CD4-positive, alpha-beta T cell (primary cell): ENCODE data around the gene ZNF586. TPM values are rescaled to one million over a fixed set of nuclear protein-coding genes. Genes with fewer than 3 reads are reported as not detected.

Experiments used
- ATAC-seq: fragments of 200-7000 bp; cut with Tn5 transposase; one replicate; pipeline ENCODE4 v1.10.0; 2022; ENCODE audit warnings: mild to moderate bottlenecking; ENCODE audit not compliant: poor library complexity
- CTCF ChIA-PET: fragments of 350-600 bp; sonication (Branson Sonifier 250); formaldehyde crosslinking; loops from one replicate; lab custom pipeline; 2021; ENCODE audit warnings: antibody characterized with exemption, inconsistent platforms; lab: Charles Lee
- POLR2A ChIA-PET: fragments of 350-600 bp; sonication (Branson Sonifier 250); formaldehyde crosslinking; loops from one replicate; lab custom pipeline; 2021; ENCODE audit warnings: antibody characterized with exemption, inconsistent platforms; lab: Charles Lee
- DNase-seq, 14 experiments: peaks; one replicate each; pipeline ENCODE4 v3.0.0-alpha.2; 2013 to 2020; ENCODE audit warnings: mixed read lengths in 2 of 14
- H3K27ac ChIP-seq, 2 donors: one replicate each; pipeline versions ENCODE4 v1.5.1 to v1.7.0; 2013; ENCODE audit warnings: low read length in 2 of 2, low read depth in 1 of 2, mild to moderate bottlenecking in 1 of 2
- H3K27me3 ChIP-seq, 2 experiments: 1 replicate in 1 of 2; 2 replicates in 1 of 2; pipeline versions ENCODE4 v1.6.1 to v1.7.0; 2013; ENCODE audit warnings: low read length in 2 of 2, control low read depth in 1 of 2, mild to moderate bottlenecking in 1 of 2, moderate library complexity in 1 of 2; ENCODE audit not compliant: insufficient read depth in 2 of 2, control insufficient read depth in 1 of 2
- H3K36me3 ChIP-seq: one replicate; pipeline ENCODE4 v1.6.1; 2013; ENCODE audit warnings: low read length, control low read depth; ENCODE audit not compliant: insufficient read depth
- H3K4me1 ChIP-seq: one replicate; pipeline ENCODE4 v1.6.1; 2013; ENCODE audit warnings: low read length, control low read depth; ENCODE audit not compliant: insufficient read depth
- H3K4me3 ChIP-seq: one replicate; pipeline ENCODE4 v1.5.1; 2013; ENCODE audit warnings: mild to moderate bottlenecking, low read length, moderate library complexity
- H3K9me3 ChIP-seq, 2 experiments: 1 replicate in 1 of 2; 2 replicates in 1 of 2; pipeline versions ENCODE4 v1.6.1 to v1.7.0; 2013; ENCODE audit warnings: low read length in 2 of 2, mild to moderate bottlenecking in 2 of 2, control low read depth in 1 of 2, moderate library complexity in 1 of 2; ENCODE audit not compliant: control insufficient read depth in 1 of 2, insufficient read depth in 1 of 2
- H3K27ac Mint-ChIP-seq: one replicate; pipeline ENCODE4 v1.8.0; 2020; ENCODE audit warnings: mixed read lengths
- H3K27me3 Mint-ChIP-seq: one replicate; pipeline ENCODE4 v1.8.0; 2021; ENCODE audit warnings: mixed read lengths
- H3K36me3 Mint-ChIP-seq: one replicate; pipeline ENCODE4 v1.8.0; 2021; ENCODE audit warnings: low read depth, mixed read lengths
- H3K4me1 Mint-ChIP-seq: one replicate; pipeline ENCODE4 v1.8.0; 2021; ENCODE audit warnings: low read depth, mixed read lengths
- H3K4me3 Mint-ChIP-seq: one replicate; pipeline ENCODE4 v1.8.0; 2020; ENCODE audit warnings: mild to moderate bottlenecking, mixed read lengths
- H3K9me3 Mint-ChIP-seq: one replicate; pipeline ENCODE4 v1.8.0; 2020; ENCODE audit warnings: mixed read lengths
- CTCF ChIP-seq: fragments of 200-600 bp; IDR thresholded peaks from one replicate; pipeline ENCODE4 v1.8.0; 2022; ENCODE audit warnings: antibody characterized with exemption, mild to moderate bottlenecking
- intact Hi-C, 2 experiments: fragments of 100-400 bp; cut with DNase I in 1 of 2; cut with micrococcal nuclease in 1 of 2; formaldehyde crosslinking; loops; one replicate each; pipeline versions ENCODE4 v1.15.1 to v1.9.0; 2023 to 2025; cut with DNase I, micrococcal nuclease
- total RNA-seq, 174 experiments: library from RNA in 2 of 174; stranded (reverse) in 2 of 174; gene quantifications; one replicate each; pipeline ENCODE4 v1.2.3 and lab custom pipeline; 2021 to 2026

The ZNF586 gene
- total RNA-seq, 2 experiments from 2014 or later = 51.1 to 53.4 TPM

GRCh38 chr19:57778336-57778735, 8.9 kb downstream of the ZNF586 start:
- Mint-ChIP-seq H3K36me3 (peaks cover 93% of the 10 kb centered on the region), H3K4me1 (peaks cover 13% of the 10 kb centered on the region), H3K4me3 (no peak overlapping the region), H3K27me3 (no peaks in the 10 kb centered on the region), H3K9me3 (peaks cover 19% of the 10 kb centered on the region), H3K27ac (no peak overlapping the region)
- DNase-seq (no peak), ATAC-seq (no peak)
- Histone ChIP-seq H3K9me3 (peaks cover 63 to 93% of the 10 kb centered on the region in 2 experiments), H3K4me1 (peaks cover 3% of the 10 kb centered on the region), H3K36me3 (peaks cover 76% of the 10 kb centered on the region), H3K4me3 (no peak overlapping the region), H3K27ac (no peak overlapping the region), H3K27me3 (no peaks in the 10 kb centered on the region)
- no peak for TF ChIP-seq CTCF
- POLR2A ChIA-PET = no interaction called here
- intact Hi-C loops = no loop called here
- CTCF ChIA-PET = no interaction called here

- Histone ChIP-seq H3K4me3 (no peak overlapping the region), H3K27me3 (no peaks in the 10 kb centered on the region), H3K36me3 (peaks cover 72% of the 10 kb centered on the region), H3K9me3 (peaks cover 62 to 92% of the 10 kb centered on the region in 2 experiments), H3K4me1 (no peaks in the 10 kb centered on the region), H3K27ac (no peak overlapping the region)
- ATAC-seq (no peak), DNase-seq (no peak)
- ChIA-PET POLR2A (interaction anchor here (0.5 to 0.8 kb wide), 3 partner anchors 10 to 165 kb away, joined by 3 to 4 read pairs (median 3); partner anchors contain the start of gene ZNF586), CTCF (no interaction called here)
- Mint-ChIP-seq H3K4me1 (peaks cover 8% of the 10 kb centered on the region), H3K4me3 (peak overlapping the region; percentile 9), H3K27me3 (no peaks in the 10 kb centered on the region), H3K36me3 (peaks cover 89% of the 10 kb centered on the region), H3K27ac (no peak overlapping the region), H3K9me3 (peaks cover 15% of the 10 kb centered on the region)
- no peak for TF ChIP-seq CTCF
- intact Hi-C loops = no loop called here
Observed at GRCh38 chr19:57779220-57779845, 9.9 kb downstream of the ZNF586 start.

GRCh38 chr19:57786286-57786685, 16.8 kb downstream of the ZNF586 start:
- H3K9me3 Mint-ChIP-seq = peaks cover 10% of the 10 kb centered on the region
- no peaks in the 10 kb centered on the region for H3K27me3 Mint-ChIP-seq
- no peak for DNase-seq
- no peak overlapping the region for H3K27ac Mint-ChIP-seq
- Histone ChIP-seq H3K27me3 (no peaks in the 10 kb centered on the region), H3K4me3 (no peak overlapping the region), H3K4me1 (no peaks in the 10 kb centered on the region), H3K9me3 (peaks cover 73 to 80% of the 10 kb centered on the region in 2 experiments), H3K36me3 (peaks cover 21% of the 10 kb centered on the region), H3K27ac (no peak overlapping the region)
- no peak overlapping the region for H3K4me3 Mint-ChIP-seq
- TF ChIP-seq CTCF = no peak
- H3K4me1 Mint-ChIP-seq = peaks cover 5% of the 10 kb centered on the region
- ChIA-PET CTCF (no interaction called here), POLR2A (no interaction called here)
- ATAC-seq = no peak
- intact Hi-C loops = no loop called here
- peaks cover 84% of the 10 kb centered on the region for H3K36me3 Mint-ChIP-seq
